Measurements from ENCODE around the gene USP1. TPM values are rescaled to one million over a fixed set of nuclear protein-coding genes. Genes with fewer than 3 reads are reported as not detected.

Gene USP1
- total RNA-seq, 1 donor from 2014 or later, result 14.1 TPM

DNA sequence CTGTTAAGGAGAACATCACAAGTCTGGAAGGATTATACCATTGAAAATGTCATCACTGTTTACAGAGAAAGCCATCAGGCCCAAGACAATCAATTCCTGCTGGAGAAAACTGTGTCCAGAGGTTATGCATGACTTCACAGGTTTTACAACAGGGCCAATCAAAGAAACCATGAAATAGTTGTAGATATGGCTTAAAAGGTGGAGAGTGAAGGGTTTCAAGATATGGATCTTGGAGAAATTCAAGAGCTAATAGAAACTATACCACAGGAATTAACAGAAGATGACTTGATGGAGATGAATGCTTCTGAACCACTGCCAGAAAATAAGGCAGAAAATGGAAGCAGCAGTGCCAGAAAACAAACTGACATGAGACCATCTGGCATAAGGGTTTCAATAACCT lies 30.2 kb downstream of the USP1 start:
- ATAC-seq (no peak), DNase-seq (no peak)
- intact Hi-C loops (cut with micrococcal nuclease), result no loop called here

DNA sequence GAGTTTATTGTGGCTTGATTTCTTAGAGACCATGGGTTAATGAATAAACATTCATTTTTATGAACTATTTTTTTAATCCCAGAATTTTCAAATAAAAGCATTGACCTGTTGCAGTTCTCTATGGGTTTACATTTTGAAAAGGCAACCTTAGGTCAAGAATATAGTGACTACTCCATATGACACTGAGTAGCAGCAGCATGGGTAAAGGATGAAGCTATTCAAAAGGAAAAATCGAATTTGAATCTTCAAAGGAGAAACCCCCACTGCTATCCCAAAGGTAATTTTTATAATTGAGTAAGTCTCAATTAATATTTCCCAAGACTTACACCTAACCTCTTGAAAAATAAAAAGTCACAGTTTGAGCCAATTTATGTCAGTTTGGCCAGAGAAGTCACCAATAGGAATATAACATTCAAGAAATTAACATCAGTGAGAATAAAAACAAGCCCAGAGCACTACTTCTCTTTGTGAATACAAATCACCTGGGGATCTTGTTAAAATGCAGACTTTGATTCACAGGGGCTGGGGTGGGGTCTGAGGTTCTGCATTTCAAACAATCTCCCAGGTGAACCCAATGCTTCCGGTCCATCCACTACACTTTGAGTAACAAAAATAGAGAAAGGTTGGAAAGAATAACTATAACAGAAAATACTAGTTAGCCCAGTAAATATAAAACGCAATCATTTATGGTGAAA lies 39.8 kb downstream of the USP1 start:
- DNase-seq (no peak), ATAC-seq (no peak)
- intact Hi-C loops (cut with micrococcal nuclease), result no loop called here

DNA sequence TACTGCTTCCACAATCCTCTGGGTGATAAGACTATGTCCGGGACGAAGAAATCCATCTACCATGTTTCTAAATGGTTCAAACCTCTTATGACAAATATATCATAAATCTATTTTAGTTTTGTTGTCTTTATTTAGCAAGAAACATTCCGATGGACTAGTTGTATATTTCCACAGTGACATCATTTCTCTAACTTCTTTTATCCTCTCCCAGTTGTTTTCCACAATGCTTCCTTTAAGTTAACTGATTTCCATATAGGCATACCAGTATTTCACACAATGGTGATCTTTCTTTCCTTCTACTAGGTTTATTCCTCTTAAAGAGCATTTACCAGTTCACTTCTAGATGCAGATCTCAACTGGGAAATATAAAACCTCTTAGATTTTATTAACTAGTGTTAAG lies 44.8 kb downstream of the USP1 start:
- ATAC-seq (no peak), DNase-seq (no peak)
- intact Hi-C loops (cut with micrococcal nuclease), result no loop called here

DNA sequence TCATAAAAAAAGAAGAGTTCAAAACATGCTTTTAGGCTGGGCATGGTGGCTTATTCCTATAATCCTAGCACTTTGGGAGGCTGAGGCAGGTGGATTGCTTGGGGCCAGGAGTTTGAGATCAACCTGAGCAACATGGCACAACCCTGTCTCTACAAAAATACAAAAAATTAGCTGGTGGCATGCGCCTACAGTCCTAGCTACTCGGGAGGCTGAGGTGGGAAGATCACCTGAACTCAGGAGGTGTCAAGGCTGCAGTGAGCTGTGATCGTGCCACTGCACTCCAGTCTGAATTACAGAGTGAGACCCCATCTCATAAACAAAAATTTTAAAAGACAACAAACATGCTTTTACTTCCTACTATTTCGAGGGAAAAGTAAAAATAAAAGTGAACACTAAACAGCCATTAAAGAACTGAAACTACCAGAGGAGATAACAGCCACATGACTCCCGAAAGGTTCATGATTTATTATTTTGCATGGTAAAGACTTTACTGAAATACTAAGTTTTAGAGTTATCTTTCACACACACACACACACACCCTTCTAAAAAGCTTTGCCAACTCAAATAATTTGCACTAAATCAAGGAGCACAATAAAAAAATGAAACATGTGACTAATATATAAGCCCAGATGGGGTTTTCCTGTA lies 48.1 kb downstream of the USP1 start:
- ATAC-seq (no peak), DNase-seq (no peak)
- intact Hi-C loops (cut with micrococcal nuclease), result no loop called here

DNA sequence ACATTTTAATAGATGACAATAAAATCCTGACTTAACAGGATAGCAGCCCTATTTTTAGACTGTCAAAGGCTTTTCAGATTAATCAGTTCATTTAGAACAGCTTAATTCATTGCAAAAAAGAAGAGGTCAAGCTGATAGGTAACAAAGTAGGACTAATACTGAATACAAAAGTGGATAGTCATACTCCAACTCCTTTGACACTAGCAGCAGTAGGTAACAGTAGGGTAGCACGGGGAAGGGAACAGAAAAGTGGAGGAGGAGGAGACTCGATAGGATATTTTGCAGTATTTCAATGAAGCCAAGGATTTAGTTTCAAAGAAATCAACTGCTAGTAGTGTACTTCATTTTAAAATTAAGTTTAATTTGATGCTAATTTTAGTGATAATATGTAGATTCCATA lies 51.1 kb downstream of the USP1 start:
- ATAC-seq, result no peak
- intact Hi-C loops (cut with micrococcal nuclease), result no loop called here
- no peak for DNase-seq

DNA sequence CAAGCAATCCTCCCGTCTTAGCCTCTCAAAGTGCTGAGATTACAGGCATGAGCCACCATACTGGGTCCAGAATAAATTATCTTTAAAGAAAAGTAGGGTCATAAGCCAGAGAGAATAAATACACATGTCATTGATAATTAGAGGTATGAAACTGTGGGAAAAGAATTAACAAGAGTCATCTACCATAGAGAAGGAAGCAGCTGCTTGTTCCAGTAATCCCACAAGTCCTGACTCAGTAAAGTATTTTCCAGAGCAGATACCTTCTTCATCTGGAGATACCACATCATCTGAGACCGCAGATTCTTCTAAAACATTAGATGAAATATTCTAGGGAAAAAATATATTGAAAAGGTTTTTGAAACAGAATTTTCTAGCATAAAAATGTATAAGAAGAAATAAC lies 55.7 kb downstream of the USP1 start:
- no peak for ATAC-seq
- intact Hi-C loops (cut with micrococcal nuclease), result no loop called here

DNA sequence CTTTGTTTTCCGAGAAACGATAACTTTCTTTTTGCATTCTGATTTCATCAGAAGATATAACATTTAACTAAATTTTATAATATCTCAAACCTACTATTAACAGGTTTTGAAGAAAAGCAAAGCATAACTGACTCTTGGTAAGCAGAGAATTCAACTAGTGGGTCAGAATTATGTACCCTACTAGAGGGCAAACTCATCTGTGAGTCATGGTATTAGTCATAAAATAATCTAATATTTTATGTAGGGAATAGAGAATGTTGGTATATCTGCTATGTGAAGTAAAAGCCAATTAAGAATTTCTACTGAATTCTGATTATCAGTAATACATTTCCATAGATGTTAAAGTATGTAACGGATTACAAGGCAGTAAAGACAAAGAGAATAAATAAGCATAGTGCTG lies 56.8 kb downstream of the USP1 start:
- intact Hi-C loops (cut with micrococcal nuclease), result no loop called here
- ATAC-seq (no peak), DNase-seq (no peak)

More for the DNA sequence above, 55.7 kb downstream of the USP1 start:
- no peak for DNase-seq

DNA sequence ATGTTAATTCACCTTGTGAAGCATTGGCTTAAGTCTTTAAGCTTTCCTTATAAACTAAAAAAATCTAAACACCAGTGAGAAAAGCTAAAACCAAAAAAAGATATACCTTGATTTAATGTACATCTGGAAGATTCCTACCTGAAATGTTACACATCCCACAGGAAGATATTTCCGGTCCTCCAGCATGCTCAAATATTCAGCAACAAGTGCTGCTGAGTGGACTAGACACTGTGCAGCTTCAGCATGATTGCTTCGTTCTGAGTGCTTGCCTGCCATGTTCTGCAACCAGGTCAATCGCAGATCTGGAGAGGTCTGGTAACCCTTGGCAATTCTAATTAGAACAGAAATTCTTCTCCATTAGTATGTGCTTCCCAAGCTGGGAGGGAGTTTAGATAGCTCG lies 57.3 kb downstream of the USP1 start:
- DNase-seq (no peak), ATAC-seq (no peak)
- intact Hi-C loops (cut with micrococcal nuclease), result no loop called here

DNA sequence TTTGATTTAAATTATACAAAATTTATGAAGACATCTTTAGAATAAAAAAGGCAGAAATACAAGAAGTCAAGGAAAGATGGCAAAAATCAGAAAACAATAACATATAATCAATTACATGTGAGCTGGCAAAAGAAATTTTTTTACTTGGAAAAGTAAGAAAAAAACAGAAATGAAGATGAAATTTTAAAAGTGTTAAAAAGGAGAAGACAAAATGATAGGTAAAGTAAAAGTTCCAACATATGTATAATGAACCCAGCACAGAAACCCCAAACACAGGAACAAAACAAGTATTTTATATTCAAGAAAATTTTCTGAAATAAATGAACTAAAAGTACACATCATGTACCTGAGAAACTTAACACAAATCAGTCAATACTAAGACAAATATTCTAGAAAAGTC lies 63.4 kb downstream of the USP1 start:
- no peak for DNase-seq
- ATAC-seq, result no peak
- intact Hi-C loops (cut with micrococcal nuclease), result no loop called here

Other genes starting within 250 kb of the USP1 start
- gene L1TD1, start 242.2 kb upstream of the USP1 start, total RNA-seq, result 0.05 TPM
- 0.25 TPM for gene KANK4, start 117.6 kb upstream of the USP1 start, total RNA-seq
- gene ANGPTL3, start 160.5 kb downstream of the USP1 start, total RNA-seq, result not detected